HepG2 (cell line): Measurements from ENCODE around the gene KAT7. TPM values are rescaled to one million over a fixed set of nuclear protein-coding genes. Genes with fewer than 3 reads are reported as not detected.

Experiments used
- CHD2 ChIP-seq: IDR thresholded peaks from 2 replicates; pipeline ENCODE4 v1.6.1; 2011; ENCODE audit warnings: low read depth, low read length, improper control_type of control experiment
- DNMT3B ChIP-seq: conservative IDR thresholded peaks from 2 replicates; pipeline ENCODE4 v1.6.1; 2016; ENCODE audit warnings: missing biosample characterization, control low read depth
- GZF1 ChIP-seq: sonication (generic); formaldehyde crosslinking; IDR thresholded peaks from 2 replicates; pipeline ENCODE4 v1.5.1; 2020; ENCODE audit warnings: mild to moderate bottlenecking, missing genetic modification reagents
- HDAC1 ChIP-seq: sonication (generic); formaldehyde crosslinking; IDR thresholded peaks from 2 replicates; pipeline ENCODE4 v1.5.1; 2020; ENCODE audit warnings: mild to moderate bottlenecking, missing genetic modification reagents
- MAFK ChIP-seq, 2 experiments: IDR thresholded peaks in 1 of 2; conservative IDR thresholded peaks in 1 of 2; 2 replicates each; pipeline ENCODE4 v1.6.1; 2011; ENCODE audit warnings: improper control_type of control experiment in 2 of 2, low read length in 2 of 2
- NR2C2 ChIP-seq: sonication (generic); formaldehyde crosslinking; IDR thresholded peaks from 2 replicates; pipeline ENCODE4 v1.4.0; 2020; ENCODE audit warnings: missing genetic modification reagents, mild to moderate bottlenecking, moderate library complexity, borderline replicate concordance
- NRL ChIP-seq: sonication (generic); formaldehyde crosslinking; IDR thresholded peaks from 2 replicates; pipeline ENCODE4 v1.5.0; 2020; ENCODE audit warnings: missing genetic modification reagents, mild to moderate bottlenecking, moderate library complexity, borderline replicate concordance
- ZNF331 ChIP-seq: sonication (generic); formaldehyde crosslinking; IDR thresholded peaks from 2 replicates; pipeline ENCODE4 v1.4.0; 2020; ENCODE audit warnings: missing genetic modification reagents
- ZNF598 ChIP-seq: sonication (generic); formaldehyde crosslinking; IDR thresholded peaks from 2 replicates; pipeline ENCODE4 v1.5.1; 2020; ENCODE audit warnings: mild to moderate bottlenecking, missing genetic modification reagents, borderline replicate concordance
- ZNF639 ChIP-seq: conservative IDR thresholded peaks from 2 replicates; pipeline ENCODE4 v1.6.1; 2018; ENCODE audit warnings: missing genetic modification reagents
- ZNF75D ChIP-seq: sonication (generic); formaldehyde crosslinking; IDR thresholded peaks from 2 replicates; pipeline ENCODE4 v1.8.1; 2023; ENCODE audit warnings: missing genetic modification reagents, mild to moderate bottlenecking, borderline replicate concordance
- polyA plus RNA-seq, 8 experiments: library from polyadenylated mRNA; depleted of rRNA in 3 of 8; stranded (reverse) in 7 of 8; unstranded in 1 of 8; fragments of >200 nt; fragmentation: Illumina TruSeq in 4 of 8; extraction: Trizol in 4 of 8; gene quantifications; 2 replicates each; pipeline versions ENCODE4 v1.2.1 to v1.2.3, GENCODE V29; 2011 to 2016; ENCODE audit warnings: low read depth in 4 of 8, missing spikeins in 1 of 8, mixed read lengths in 1 of 8; ENCODE audit not compliant: insufficient read depth in 1 of 8
- total RNA-seq, 5 experiments: library from RNA; depleted of rRNA; stranded (reverse); fragments of >200 nt; fragmentation: Illumina TruSeq; extraction: Trizol; gene quantifications; 2 replicates each; pipeline ENCODE4 v1.2.3, GENCODE V29; 2016; ENCODE audit warnings: low read depth in 1 of 5
- TF ChIP-seq, protein P1 (sequence below): sonication (generic); formaldehyde crosslinking; IDR thresholded peaks from 2 replicates; pipeline ENCODE4 v1.4.0; 2020; ENCODE audit warnings: low read depth, missing genetic modification reagents

KAT7 gene
- total and polyA plus RNA-seq, 2 of the 13 experiments (the other 11 are each of a cell fraction or from before 2014, with no cell fraction given) = 21.2 to 39.2 TPM

DNA sequence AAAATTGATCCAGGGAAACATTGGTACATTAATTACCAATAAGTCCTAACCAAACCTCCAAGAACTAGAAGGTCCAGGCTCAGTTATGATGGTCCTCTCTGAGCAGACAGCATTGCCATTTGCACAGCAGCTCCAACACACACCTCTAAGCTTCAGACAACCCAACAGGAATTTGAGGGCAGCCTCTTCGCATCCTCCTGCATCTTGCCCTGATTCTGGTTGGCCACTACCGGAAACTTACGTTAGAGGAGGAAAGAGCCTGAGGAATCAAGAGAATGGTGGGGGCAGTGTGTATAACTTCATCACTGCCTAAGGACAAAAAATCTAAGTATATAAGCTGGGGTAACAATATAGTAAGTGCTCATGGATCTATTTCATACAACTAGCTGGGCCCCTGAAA, 40.3 kb upstream of the KAT7 start (continued):
- TF ChIP-seq GZF1 (no peak), NRL (CRISPR knock-in tag) (no peak), NR2C2 (no peak), ZNF75D (CRISPR knock-in tag) (no peak), ZNF598 (no peak), MAFK (conservative IDR thresholded peaks at IDR 0.05 in 1 of 2, IDR thresholded peaks at IDR 0.05 in 1 of 2; ENCODE audit: low read length in 2 of 2) (no peak), HDAC1 (CRISPR knock-in tag) (no peak), ZNF639 (CRISPR knock-in tag) (no peak), DNMT3B (CRISPR knock-in tag) (no peak), ZNF331 (CRISPR knock-in tag) (no peak), CHD2 (no peak)
- TF ChIP-seq, protein P1, sequence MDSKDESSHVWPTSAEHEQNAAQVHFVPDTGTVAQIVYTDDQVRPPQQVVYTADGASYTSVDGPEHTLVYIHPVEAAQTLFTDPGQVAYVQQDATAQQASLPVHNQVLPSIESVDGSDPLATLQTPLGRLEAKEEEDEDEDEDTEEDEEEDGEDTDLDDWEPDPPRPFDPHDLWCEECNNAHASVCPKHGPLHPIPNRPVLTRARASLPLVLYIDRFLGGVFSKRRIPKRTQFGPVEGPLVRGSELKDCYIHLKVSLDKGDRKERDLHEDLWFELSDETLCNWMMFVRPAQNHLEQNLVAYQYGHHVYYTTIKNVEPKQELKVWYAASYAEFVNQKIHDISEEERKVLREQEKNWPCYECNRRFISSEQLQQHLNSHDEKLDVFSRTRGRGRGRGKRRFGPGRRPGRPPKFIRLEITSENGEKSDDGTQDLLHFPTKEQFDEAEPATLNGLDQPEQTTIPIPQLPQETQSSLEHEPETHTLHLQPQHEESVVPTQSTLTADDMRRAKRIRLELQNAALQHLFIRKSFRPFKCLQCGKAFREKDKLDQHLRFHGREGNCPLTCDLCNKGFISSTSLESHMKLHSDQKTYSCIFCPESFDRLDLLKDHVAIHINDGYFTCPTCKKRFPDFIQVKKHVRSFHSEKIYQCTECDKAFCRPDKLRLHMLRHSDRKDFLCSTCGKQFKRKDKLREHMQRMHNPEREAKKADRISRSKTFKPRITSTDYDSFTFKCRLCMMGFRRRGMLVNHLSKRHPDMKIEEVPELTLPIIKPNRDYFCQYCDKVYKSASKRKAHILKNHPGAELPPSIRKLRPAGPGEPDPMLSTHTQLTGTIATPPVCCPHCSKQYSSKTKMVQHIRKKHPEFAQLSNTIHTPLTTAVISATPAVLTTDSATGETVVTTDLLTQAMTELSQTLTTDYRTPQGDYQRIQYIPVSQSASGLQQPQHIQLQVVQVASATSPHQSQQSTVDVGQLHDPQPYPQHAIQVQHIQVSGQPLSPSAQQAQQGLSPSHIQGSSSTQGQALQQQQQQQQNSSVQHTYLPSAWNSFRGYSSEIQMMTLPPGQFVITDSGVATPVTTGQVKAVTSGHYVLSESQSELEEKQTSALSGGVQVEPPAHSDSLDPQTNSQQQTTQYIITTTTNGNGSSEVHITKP = no peak
